HK-2 (cell line): Measurements from ENCODE around the gene ANKRD17.
"Not testable (repeated sequence)": the region's sequence is repeated elsewhere in the genome, so short reads cannot be mapped to it uniquely, and the experiment has no call there.

Experiments
- DNase-seq: peaks from one replicate; pipeline ENCODE4 v3.0.0-alpha.2; 2018; ENCODE audit not compliant: unreplicated experiment

The ANKRD17 gene, protein sequence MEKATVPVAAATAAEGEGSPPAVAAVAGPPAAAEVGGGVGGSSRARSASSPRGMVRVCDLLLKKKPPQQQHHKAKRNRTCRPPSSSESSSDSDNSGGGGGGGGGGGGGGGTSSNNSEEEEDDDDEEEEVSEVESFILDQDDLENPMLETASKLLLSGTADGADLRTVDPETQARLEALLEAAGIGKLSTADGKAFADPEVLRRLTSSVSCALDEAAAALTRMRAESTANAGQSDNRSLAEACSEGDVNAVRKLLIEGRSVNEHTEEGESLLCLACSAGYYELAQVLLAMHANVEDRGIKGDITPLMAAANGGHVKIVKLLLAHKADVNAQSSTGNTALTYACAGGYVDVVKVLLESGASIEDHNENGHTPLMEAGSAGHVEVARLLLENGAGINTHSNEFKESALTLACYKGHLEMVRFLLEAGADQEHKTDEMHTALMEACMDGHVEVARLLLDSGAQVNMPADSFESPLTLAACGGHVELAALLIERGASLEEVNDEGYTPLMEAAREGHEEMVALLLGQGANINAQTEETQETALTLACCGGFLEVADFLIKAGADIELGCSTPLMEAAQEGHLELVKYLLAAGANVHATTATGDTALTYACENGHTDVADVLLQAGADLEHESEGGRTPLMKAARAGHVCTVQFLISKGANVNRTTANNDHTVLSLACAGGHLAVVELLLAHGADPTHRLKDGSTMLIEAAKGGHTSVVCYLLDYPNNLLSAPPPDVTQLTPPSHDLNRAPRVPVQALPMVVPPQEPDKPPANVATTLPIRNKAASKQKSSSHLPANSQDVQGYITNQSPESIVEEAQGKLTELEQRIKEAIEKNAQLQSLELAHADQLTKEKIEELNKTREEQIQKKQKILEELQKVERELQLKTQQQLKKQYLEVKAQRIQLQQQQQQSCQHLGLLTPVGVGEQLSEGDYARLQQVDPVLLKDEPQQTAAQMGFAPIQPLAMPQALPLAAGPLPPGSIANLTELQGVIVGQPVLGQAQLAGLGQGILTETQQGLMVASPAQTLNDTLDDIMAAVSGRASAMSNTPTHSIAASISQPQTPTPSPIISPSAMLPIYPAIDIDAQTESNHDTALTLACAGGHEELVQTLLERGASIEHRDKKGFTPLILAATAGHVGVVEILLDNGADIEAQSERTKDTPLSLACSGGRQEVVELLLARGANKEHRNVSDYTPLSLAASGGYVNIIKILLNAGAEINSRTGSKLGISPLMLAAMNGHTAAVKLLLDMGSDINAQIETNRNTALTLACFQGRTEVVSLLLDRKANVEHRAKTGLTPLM (N-terminal part only)

DNA sequence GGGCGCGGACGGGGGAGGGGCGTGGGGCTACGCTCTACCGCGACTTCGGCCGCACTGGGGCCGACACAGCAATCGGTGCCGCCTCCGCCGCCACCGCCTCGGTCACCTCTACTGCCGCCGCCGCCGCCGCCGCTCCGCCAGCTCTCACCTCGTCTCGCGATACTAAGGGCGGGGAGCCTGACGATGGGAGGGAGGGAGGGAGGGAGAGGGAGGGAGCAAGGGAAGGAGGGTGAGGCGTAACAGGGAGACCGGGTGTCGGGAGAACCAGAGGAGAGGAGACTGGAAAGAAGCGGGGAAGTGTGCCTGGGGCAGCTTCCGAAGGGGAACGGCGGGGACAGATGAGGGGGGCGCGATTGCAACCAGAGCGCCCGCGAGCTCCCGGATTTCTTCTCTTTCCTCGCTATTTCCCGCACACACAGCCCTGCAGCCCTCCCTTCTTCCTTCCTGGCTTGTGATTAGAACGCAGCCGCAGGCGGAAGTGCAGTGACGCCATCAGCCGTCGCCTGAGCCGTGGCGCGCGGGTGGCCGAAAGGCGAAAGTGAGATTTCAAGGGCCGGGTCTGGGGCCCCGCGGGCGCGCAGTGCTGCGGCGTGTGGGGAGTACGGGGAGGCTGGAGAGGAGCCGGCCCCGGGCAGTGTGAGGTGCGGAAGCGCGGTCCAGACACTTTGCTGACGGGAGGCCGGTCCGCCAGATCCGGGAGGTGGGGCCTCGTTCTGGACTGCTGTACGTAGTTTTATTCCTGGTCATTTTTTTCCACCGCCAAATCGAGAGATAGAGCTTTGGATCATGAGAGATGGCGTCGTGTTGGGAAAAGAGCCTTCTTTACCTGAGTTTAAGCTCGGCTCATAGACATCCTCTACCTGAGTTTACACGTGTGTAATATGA, at the start of gene ANKRD17:
TSS of gene ANKRD17 (minus strand) at position 113 of the 885 bp plus-strand sequence. CDS start 130 bp downstream, outside the sequence.
- DNase-seq, result peak; percentile 94

DNA sequence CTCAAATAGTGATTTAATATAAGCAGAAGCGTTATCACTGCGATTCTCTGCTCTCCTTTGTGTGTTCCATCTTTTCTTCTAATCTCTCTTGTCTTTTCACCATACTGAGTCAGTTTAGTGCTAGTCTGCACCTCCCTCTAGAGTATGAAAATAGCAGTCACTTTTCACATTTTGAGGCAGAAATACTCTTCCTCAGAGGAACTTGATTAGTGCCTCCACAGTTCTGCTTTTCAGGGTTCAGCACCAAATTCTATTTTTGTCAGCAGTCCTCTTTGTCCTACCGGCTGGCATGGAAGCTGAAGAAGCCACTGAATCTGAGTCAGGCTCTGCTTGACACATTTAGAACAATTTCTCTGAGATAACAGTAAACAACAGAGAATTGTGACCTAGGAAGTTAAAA, 49.7 kb upstream of the ANKRD17 start:
- no peak for DNase-seq

DNA sequence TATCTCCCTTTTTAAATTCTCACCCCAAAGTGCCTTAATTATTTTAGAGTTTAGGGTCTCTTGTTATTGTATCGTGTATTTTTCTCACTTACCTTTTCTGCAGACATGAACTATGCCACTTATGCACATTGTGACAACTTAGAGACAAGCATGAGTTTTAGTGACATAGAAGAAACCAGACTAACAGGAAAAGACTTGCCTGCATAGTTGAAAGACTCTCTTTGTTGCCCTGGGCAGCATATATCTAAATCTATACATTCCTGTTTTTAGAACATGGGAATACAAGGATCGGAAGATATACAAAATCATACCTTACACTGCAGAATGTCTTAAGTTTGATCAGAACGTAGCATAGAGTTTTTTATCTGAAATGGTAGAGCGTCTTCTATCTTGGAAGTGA, 45.1 kb upstream of the ANKRD17 start:
- no peak for DNase-seq

DNA sequence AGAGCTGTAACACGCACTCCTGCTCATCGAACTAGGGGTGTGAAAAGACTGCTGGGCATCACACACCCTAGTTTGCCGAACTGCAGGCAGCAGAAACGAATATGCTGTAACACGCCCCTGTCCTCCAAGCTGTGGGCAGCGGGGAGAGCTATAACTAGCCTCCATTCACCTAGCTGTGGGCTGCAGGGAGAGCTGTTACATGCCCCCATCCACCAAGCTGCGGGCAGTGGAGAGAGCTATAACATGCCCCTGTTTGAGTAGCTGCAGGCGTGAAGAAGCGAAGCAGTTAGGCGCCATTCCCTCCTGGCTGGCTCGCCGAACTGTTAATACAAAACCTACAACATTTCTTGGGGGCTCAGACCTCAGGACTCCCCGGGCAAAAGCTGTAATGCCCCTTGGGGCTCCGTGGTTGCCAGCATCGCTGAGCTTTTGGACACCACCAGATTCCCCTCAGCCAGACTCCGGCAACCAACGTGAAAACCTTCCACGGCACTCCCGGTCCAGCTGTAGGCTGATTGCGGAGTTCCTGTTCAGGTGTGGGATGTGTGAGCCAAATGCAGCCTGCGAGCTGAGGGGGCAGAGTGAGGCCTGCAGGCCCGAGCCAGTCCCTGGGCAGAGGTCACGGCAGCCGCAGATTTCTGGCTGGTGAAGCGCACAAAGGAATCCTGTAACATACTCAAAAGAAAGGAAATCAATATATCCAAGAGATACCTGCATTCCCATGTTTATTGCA, 41.1 kb upstream of the ANKRD17 start:
- DNase-seq, result no peak

DNA sequence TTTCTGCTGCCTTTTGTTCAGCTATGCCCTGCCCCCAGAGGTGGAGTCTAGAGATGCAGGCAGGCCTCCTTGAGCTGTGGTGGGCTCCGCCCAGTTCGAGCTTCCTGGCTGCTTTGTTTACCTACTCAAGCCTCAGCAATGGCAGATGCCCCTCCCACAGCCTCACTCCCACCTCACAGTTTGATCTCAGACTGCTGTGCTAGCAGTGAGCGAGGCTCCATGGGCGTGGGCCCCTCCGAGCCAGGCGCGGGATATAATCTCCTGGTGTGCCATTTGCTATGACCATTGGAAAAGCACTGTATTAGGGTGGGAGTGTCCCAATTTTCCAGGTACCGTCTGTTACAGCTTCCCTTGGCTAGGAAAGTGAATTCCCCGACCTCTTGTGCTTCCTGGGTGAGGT, 34.1 kb upstream of the ANKRD17 start:
- DNase-seq, result not testable (repeated sequence)

DNA sequence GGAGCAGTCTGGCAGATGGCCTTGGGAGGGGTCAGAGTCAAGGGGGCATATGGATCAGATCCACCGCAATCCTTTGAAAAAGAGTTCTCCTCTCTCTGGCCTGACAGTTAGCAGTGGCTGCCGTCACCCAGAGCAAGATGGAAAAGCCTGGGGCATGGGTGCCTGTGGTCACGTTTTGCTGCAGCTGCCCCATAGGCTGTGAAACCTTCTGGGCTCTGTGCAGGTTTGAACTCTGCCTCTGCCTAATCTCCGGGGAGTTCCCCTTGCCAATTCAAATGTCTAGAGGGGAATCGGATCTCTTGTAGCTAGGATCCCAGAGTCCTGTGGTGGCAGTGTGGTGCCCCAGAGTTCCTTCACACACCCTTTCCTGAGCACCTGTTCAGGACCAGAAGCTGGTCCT, 23.4 kb upstream of the ANKRD17 start:
- no peak for DNase-seq

DNA sequence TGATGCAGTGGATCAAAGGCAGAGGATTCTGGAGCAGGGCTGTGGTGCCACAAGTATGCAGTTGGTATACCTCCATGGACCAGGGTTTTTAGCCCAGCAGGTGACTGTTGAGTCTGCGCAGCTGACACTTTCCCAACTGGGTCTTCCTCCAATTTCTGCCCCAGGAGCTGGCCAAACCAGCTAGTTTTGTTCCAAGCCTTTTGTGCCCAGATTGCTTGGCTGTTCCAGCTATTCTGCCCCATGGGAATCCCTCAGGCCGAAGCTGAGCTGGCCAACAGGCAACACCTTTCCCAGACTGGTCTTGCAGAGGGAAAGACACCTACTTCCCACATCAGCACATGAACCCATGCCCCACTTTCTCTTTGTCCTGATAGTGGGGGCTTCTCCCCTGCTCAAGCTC, 22.8 kb upstream of the ANKRD17 start:
- DNase-seq, result no peak

DNA sequence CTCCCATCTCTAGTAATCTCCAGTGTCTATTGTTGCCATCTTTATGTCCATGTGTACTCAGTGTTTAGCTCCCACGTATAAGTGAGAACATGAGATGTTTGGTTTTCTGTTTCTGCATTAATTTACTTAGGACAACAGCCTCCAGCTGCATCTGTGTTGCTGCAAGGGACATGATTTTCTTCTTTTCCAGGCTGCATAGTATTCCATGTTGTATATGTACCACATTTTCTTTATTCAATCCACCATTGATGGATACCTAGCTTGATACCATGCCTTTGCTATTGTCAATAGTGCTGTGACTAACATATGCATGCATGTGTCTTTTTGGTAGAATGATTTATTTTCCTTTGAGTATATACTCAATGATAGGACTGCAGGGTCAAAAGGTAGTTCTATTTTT, 18.6 kb upstream of the ANKRD17 start:
- DNase-seq, result no peak

DNA sequence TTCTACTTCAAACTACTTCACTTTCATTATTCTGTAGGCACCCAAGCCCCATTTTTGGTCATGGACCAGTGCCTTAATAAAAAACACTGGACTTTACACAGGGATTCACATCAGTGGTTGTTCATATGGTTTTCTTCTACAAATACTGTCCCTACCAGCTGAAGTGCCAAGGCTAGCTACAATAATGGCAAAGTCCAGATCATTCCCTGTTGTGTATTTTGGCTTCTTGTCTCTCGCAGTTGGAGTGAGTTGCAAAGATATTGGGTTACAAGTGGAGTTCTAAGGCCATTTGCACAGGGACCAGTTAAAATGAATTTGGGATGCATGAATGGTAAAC, 16.7 kb upstream of the ANKRD17 start:
- DNase-seq, result no peak

DNA sequence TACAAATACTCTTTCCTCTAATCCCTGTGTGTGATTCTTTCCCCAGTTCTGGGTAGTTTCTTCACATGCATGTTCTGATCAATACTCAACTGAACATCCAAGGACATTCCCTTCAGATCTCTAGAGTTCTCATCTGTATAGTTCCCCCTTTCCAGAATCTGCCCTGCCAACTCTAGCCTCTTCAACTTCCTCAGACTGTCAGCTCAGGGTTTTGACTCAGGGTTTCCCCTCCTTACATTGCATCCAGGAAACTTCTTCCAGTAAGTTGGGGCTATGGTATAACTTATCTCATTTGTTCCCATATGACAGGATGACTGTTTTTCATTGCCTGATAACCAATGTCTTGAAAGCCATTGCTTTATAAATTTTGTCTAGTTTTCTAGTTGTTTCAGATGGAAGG, 14.2 kb upstream of the ANKRD17 start:
- no peak for DNase-seq

DNA sequence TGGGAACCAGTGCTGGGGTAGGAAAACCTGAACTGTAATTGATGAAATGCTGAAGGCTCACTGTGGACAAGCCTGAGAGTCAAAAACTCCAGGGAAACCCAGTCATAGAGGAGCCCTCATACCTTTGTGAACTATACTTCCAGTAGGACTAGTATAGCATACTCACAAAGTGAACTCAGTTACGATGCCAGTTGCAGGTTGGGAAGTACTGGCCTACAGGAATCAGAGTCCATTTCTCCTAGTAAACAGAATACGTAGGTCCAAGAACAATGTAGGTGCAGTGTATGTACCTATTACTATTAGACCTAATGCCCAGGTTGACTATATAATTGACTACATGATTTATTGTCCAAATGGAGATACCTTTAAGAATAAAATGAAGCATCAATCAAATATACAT, 8.5 kb upstream of the ANKRD17 start:
- no peak for DNase-seq

DNA sequence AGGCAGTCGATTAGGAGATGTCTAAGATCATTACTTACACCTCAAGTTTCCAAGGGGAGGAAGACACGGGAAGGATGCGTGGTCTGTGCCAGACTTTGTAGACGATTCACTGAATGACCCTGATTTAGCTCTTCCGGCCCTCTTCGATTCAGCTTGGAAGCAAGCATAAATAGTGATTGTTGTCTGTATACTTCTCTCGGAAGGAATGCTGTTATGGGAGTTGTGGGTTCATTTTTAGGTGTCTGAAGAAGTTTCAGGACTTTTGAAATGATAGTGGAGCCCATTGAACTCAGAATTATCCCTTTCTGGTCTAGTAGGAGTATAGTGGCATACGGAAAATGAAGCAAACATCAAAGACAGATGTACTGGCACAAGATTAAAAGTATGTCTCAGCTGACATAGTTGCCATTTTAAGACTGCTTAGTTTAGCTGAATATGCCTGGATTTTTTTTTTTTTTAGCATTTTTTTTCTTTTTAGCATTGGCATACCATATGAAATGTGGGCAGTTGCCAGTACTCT, 1.0 kb upstream of the ANKRD17 start:
- DNase-seq, result no peak

DNA sequence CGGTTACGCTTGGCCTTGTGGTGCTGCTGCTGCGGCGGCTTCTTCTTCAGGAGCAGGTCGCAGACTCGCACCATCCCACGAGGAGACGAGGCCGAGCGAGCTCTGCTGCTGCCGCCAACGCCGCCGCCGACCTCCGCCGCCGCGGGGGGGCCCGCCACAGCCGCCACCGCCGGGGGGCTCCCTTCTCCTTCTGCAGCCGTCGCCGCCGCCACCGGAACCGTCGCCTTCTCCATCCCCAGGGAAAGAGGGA, 237 bp downstream of the ANKRD17 start:
- no peak for DNase-seq

DNA sequence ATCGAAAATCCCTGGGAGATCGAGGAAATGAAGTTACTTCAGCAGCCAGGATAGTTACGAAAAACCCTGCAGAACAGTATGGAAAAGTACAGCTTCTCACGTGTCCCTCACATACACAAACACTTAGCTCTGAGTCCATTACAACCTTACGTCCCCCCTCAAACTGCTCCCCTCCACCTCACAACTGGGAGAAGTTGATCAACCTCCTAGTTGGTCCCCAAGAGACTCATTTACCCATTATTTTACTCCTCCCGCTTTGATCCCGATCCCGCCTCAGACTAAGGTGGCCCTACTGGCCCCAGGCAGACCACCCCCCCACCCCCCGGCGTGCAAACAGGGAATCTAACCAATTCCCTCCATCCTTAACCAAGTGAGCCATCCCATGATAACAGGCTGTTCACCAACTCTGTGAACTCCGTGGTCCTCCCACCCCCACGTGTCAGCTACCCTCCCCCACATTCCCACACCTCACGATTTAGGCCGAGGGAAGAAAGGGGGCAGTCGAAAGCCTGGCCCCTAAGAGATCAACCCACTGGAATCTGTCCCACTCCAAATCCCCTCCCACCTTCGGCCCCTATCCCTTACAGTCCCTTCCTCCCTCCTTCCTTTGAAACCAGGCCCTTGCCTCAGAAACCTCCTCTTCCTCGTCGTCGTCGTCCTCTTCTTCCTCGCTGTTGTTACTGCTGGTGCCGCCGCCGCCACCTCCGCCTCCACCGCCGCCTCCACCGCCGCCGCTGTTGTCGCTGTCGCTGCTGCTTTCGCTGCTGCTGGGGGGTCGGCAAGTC, 755 bp downstream of the ANKRD17 start:
- no peak for DNase-seq

DNA sequence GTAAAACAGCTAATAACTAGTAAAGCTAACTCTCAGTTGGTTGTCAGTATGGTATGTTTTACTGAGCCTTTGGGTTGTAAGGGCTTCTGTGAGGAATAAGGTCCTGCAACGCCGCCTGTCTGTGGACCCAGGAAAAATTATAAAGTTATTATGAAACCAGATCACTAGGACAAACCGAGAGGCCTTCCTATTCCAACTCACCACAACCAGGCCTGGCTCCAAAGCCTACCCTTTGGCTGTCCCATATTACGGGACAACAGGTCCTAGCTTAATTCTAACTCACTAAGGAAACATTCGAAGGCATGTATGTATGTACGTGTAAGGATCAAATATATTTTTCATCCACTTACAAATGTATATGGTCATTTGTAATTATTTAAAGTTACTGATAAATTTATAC, 1.4 kb downstream of the ANKRD17 start:
- DNase-seq, result peak; percentile 54

DNA sequence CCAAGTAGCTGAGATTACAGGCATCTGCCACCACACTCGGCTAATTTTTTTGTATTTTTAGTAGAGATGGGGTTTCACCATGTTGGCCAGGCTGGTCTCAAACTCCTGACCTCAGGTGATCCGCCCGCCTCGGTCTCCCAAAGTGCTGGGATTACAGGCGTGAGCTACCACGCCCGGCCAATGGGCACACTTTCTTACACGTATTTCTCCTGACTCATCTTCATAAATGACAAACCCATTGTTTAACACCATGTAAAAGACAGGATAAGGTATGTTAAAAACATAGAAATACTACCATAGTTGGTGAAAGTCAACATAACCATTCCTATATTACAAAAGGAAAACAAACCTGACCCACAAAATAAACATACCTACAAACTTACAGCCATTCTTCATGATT, 2.8 kb downstream of the ANKRD17 start:
- DNase-seq, result not testable (repeated sequence)

DNA sequence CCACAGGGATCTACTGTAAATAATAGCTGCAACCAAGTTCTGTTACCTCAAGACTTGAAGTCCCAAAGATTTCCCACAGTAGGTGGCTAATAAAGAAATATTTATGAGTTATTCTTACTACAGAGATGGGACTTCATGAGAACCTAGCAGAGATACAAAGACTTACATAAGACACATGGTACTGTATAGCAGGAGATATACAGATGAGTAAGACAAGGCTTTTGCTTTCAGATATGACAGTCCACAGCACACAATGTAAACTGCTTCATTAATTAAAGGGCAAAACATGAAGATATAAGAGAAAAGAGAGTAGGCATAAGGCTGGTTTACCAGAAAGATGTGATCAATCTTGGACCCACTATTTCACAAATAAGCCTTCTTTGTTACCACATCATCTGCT, 6.6 kb downstream of the ANKRD17 start:
- no peak for DNase-seq

DNA sequence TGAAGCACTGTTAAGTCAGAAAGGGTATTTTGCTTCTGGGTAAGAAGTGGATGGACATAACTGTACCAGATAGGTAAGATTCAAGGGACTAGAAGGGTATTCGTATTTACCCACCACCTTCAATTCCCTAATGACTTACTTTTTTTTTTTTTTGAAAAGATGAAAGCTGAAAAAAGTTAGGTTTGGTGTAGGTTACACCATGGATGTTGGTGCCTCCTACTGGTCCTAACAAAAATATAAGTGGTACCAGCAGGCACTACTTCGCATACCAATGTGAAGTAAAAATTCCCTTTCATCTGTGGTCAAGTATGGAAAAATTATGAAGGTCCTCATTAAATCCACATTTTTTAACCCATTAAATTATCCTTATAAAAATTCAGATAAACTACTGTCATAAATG, 7.2 kb downstream of the ANKRD17 start:
- no peak for DNase-seq

DNA sequence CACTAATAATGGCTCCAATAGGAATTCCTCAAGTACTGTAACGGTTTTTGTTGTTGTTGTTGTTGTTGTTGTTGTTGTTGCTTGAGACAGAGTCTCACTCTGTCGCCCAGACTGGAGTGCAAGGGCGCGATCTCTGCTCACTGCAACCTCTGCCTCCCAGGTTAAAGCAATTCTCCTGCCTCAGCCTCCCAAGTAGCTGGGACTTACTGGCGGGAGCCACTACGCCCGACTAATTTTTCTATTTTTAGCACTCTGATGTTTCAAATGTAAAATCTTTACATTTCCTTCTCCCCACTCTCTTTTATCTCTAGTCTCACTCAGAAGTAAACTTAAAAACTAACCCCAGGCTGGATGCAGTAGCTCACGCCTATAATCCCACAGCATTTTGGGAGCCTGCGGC, 8.0 kb downstream of the ANKRD17 start:
- no peak for DNase-seq

DNA sequence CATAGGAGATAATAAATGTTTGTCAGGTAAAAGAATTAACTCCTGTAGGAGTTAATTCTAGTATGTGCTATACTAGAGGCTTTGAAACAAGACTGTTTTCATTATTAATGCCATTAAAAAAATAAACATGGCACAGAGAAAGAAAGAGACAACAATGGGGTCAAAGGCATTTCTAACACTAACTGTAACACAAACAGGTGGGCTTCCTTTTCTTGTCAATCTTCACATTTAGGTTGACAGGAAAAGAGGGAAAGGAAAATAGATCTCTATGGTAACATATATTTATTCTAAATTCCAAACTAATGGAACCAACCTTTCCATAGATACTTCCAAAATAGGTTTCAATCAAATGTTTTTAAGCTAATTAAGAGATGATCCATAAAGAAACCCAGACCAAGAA, 9.8 kb downstream of the ANKRD17 start:
- DNase-seq, result no peak
